ENCODE measurements around the gene GLIS2.

Gene GLIS2

GRCh38 chr16:4315186-4316107 is at the start of gene GLIS2:
TSS of gene GLIS2 (plus strand) at chr16:4316067. CDS start at chr16:4332281, 16,214 bp downstream.
- no peak for DNase-seq (ENCODE audit: low read depth in 2 of 2)

DNA sequence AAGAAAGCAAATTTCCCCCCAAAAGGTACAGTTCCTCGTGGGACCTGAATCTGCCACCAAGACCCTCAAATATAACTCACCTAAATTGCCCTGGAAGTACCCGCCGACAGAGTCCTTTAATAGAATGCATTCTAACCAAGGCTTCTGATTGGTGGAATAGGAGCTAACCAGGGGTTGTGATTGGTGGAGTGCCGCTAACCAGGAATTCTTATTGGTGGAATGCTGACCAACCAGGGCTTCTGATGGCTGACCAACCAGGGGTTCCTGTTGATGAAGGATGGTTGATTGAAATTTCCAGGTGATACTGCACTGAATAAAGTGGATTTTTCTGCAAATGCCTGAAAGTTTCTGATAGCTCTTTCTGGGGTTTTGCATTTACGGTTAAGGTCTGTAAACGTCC is 49.5 kb upstream of the GLIS2 start:
- DNase-seq (ENCODE audit: low read depth in 2 of 2), result no peak

- no peak for DNase-seq (ENCODE audit: low read depth in 2 of 2)
Measured at GRCh38 chr16:4270091-4270490, 45.8 kb upstream of the GLIS2 start.

DNA sequence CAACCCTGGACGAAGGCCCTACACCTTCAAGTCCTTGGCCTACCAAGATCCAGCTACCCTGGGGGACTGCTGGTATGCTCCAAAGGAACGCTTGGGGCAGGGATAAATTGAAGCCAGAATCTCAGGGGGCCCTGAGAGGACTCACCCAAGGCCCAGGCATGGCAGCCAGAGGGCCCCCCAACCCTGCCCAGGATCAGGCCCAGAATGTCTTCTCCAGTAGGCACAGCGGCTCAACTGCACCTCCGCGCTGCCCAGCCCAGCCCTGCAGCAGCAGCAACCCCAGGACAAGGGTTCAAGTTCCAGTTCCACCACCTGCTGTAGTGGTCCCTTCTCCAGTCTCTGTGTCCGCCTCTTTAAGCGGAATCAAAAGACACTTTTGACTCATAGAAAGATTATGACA is 45.3 kb upstream of the GLIS2 start:
- no peak for DNase-seq (ENCODE audit: low read depth in 2 of 2)

GRCh38 chr16:4271176-4272113 is 44.4 kb upstream of the GLIS2 start:
- DNase-seq (ENCODE audit: low read depth in 2 of 2), result peak; percentile 61 to 71

DNA sequence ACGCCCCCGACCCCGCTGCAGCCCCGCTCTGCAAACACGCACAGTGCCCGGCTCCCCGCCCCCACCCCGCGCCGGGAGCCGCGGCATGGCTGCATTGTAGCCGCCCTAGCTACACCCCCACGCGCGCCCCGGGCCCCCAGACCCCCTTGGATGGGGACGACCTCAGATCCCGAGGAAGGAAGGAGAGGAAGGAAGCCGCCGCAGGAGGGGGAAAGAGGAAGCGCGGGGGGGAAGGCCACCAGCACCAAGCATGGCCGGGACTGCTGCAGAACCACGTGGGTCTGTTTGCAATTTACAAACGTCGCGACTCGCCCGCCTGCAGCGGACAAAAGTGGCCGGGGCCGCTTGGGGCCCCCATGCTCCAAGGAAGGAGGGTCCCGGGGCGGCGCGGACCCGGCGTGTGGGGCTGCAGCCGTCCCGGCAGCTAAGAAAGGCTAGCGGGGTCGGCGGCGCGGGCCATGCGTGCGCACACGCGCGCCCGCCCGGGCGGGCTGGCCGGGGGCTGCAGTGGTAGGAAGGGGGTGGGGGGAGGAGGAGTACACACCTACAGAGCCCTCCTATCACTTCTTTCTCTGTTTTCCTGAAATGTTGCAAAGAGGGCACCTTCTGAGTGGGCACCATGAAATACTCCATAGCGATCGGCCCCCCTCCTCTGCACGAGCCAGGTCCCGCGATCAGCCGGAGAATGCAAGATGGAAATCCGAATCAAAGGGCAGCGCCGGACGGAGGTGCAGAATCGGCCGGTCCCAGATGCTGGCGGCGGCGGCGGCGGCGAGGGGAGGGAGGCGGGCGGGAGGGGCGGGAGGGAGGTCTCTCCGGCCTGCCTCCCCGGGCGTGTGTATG is 43.5 kb upstream of the GLIS2 start:
- no peak for DNase-seq (ENCODE audit: low read depth in 2 of 2)

- no peak for DNase-seq (ENCODE audit: low read depth in 2 of 2)
Measured at GRCh38 chr16:4273858-4274311, 42.0 kb upstream of the GLIS2 start.

GRCh38 chr16:4275861-4276260 is 40.0 kb upstream of the GLIS2 start:
- no peak for DNase-seq (ENCODE audit: low read depth in 2 of 2)

- DNase-seq (ENCODE audit: low read depth in 2 of 2), result no peak
Measured at GRCh38 chr16:4277987-4278513, 37.8 kb upstream of the GLIS2 start.

GRCh38 chr16:4280625-4281024 is 35.2 kb upstream of the GLIS2 start:
- DNase-seq (ENCODE audit: low read depth in 2 of 2), result no peak

GRCh38 chr16:4283441-4283840 is 32.4 kb upstream of the GLIS2 start:
- no peak for DNase-seq (ENCODE audit: low read depth in 2 of 2)

- DNase-seq (ENCODE audit: low read depth in 2 of 2), result no peak
Measured at GRCh38 chr16:4283939-4284338, 31.9 kb upstream of the GLIS2 start.

DNA sequence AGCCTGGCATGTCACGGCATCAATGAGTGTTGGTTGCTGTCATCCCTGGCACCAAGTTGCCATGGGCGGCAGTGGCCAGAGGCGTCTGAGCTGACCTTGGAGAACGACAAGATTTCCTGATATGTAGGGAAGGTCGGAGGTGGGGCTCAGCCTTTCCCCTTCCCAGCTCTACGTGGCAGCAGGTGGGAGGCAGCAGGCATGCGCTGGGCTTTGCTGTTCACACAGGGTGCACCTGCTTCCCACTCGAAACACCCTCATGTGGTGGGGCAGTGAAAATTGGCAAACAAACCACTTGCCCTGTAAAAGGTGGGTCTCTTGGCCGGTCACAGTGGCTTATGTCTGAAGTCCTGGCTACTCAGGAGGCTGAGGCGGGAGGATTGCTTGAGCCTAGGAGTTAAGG is 30.7 kb upstream of the GLIS2 start:
- DNase-seq (ENCODE audit: low read depth in 2 of 2), result no peak

GRCh38 chr16:4288148-4288921 is 27.5 kb upstream of the GLIS2 start:
- DNase-seq (ENCODE audit: low read depth in 2 of 2), result peak; percentile 58 to 73

GRCh38 chr16:4290236-4290830 is 25.5 kb upstream of the GLIS2 start:
- no peak for DNase-seq (ENCODE audit: low read depth in 2 of 2)

- DNase-seq (ENCODE audit: low read depth in 2 of 2), result no peak
Measured at GRCh38 chr16:4291699-4292098, 24.2 kb upstream of the GLIS2 start.

DNA sequence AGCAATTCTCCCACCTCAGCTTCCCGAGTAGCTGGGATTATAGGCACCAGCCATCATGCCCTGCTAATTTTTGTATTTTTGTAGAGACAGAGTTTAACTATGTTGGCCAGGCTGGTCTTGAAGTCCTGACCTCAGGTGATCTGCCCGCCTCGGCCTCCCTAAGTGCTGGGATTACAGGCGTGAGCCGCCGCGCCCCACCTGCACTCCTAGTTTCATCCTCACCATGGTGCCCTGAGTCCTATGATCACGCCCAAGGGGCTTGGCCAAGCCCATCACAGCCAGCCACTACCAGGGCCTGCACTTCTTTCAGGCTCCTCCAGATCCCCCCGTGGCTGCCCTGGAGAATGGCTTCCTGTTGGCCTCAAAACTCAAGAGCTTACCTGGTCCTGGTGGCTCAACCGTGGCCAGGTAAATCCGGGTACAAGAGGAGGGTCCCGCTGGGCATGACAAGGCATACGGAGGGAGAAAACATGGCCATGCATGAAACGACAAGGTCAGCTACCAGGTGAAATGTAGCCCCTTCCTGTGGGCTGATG is 22.6 kb upstream of the GLIS2 start:
- no peak for DNase-seq (ENCODE audit: low read depth in 2 of 2)

- no peak for DNase-seq (ENCODE audit: low read depth in 2 of 2)
Measured at GRCh38 chr16:4293822-4294457, 21.9 kb upstream of the GLIS2 start.

DNA sequence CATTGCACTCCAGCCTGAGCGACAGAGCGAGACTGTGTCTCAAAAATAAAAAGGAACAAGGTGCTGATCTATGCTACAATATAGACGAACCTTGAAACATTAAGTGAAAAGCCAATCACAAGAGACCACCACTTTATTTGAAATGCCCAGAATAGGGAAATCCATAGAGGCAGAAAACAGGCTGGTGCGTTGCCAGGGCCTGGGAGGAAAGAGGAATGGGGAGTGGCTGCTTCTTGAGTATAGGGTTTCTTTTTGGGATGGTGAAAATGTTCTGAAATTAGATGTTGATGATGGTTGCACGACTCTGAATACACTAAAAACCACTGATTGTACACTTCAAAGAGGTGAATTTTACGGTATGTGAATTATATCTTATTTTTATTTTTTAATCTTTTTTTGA is 20.3 kb upstream of the GLIS2 start:
- no peak for DNase-seq (ENCODE audit: low read depth in 2 of 2)

Measured in stimulated activated CD4-positive, alpha-beta T cell treated with anti-CD3 and anti-CD28 coated beads, Interleukin-1b, Interleukin-23, amount 100 ng/mL, for 1 hour (primary cell).